G401 (cell line): Measurements from ENCODE around the gene DOC2A. TPM values are rescaled to one million over a fixed set of nuclear protein-coding genes. Genes with fewer than 3 reads are reported as not detected.
"Not testable (repeated sequence)": the region's sequence is repeated elsewhere in the genome, so short reads cannot be mapped to it uniquely, and the experiment has no call there.

ENCODE experiments used
- DNase-seq: peaks from one replicate; pipeline ENCODE4 v3.0.0-alpha.2; 2015; ENCODE audit warnings: low spot score
- in situ Hi-C: cut with HindIII; loops from 2 replicates; pipeline ENCODE4 v1.10.0; 2016; ENCODE audit warnings: low sequenced_read_pairs, mixed read lengths
- total RNA-seq: library from RNA; depleted of rRNA; stranded (reverse); fragments of >200 nt; shearing (Covaris generic); gene quantifications from 2 replicates; pipeline ENCODE4 v1.2.3, GENCODE V29; 2014; rRNA removed

DOC2A gene
- total RNA-seq = not detected in 2 replicates

GRCh38 chr16:30010844-30011713, at the start of gene DOC2A:
Gene DOC2A (minus strand): TSS chr16:30011027. CDS start chr16:30010222, 805 bp downstream.
- in situ Hi-C loops = no loop called here
- DNase-seq = peak; percentile 56

- DNase-seq = no peak
- in situ Hi-C loops = no loop called here
These were observed 49.5 kb upstream of the DOC2A start for GRCh38 chr16:30060346-30060745.

DNA sequence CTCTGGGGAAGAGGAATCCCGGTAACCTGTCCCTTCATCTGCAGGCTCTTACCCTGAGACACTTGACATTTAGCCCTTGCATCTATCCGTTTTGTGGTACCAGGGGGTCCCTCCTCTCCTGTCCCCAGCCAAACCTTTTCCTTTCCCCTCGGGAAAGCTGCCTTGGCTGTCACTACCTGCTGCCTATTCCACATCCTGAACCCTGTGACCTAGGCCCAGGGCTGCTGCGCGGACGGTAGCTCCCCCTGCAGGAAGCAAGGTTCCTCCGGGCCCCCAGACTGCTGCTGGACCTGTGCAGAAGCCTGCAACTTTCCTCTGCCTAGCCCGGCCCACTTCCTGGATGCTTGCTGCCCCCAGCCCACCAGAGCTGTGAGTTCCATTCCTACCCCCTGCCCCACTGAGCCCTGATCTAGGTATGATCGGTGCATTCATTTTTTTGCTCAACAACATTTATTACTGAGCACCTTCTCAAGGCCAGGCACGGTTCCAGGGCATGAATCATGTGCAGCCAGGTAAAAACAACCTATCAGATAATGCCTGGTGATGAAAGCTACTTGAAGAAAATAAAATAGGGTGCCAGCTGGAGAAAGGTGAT, 44.2 kb upstream of the DOC2A start:
- in situ Hi-C loops = no loop called here

GRCh38 chr16:30054451-30054850, 43.6 kb upstream of the DOC2A start:
- in situ Hi-C loops = no loop called here
- no peak for DNase-seq

More for the DNA sequence above, 44.2 kb upstream of the DOC2A start:
- DNase-seq = no peak

DNA sequence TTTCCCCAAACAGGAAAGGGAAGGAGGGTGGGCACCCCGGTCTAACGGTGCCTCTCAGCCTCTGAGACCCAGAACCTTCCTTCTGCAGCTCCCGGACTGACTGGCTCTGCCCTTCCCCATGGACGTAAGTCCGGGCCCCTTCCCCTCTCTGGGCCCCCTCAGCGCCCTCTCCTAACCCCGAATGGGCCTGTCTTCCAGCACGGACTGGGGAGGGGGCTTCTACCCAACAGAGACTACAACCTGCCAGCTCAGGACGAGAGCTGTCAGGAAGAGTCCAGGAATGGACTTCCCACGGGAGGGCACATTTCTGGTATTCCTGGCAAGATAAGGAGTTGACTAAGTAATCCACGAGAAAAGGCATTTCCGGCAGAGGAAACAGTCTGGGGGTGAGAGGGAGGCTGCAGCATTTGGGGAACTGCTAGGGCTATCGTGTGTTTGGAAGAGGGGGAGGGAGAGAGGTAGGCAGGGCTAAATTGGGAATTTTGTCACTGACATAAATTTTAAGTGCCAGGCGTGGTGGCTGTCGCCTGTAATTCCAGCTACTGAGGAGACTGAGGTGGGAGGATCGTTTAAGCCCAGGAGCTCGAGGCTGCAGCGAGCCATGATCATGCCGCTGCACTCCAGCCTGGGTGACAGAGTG, 42.7 kb upstream of the DOC2A start:
- in situ Hi-C loops = no loop called here

DNA sequence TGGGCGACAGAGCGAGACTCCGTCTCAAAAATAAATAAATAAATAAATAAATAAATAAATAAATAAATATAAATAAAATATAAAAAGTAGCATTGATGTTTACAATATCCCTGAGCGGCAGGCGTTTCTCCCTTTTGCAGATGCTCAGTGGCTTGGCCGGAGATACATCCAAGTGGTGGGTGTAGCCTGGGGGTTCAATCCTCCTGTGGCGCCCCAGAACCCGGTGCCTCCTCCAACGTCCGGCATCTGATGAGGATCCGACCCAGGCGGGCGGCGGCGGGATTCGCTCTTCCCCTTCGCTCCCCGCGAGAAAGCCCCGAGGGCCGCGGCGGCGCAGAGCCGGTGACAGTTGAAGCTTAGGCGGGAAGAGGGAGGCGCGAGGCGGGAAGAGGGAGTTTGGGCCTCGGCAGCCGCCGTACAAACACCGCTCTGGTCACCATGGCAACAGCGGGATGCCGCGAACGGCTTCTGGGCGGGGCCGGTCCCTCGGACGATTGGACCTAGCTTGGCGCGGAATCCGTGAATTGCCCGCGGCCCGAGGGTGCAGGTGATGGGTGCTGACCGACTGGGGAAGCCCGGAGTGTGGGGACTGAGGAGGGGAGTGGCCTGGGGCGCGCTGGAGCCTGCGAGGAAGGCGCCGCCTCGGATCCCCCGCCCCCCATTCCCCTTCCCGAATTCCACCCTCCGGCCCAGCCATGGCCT, 42.0 kb upstream of the DOC2A start:
- DNase-seq = peak; percentile 82

More for the DNA sequence above, 42.7 kb upstream of the DOC2A start:
- DNase-seq = no peak

DNA sequence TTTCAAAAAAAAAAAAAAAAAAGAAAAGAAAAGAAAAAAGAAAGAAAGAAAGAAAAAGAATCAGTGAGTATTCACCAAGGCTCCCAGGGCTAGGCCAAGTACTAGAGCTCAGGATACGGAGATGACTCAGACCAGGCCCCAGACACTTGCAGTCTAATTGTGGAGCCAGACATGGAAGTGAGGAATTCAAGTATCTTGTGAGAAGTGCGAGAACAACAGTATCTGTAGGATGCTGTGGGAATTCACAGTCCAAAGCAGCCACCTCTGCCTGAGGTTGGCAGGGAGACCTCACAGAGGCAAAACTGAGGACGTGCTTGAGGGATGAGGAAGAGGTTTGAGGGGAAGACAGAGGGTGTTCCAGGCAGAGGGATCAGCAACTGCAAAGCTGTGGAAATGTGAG, 40.7 kb upstream of the DOC2A start:
- DNase-seq = no peak
- in situ Hi-C loops = no loop called here

More for the DNA sequence above, 42.0 kb upstream of the DOC2A start:
- in situ Hi-C loops = no loop called here

- in situ Hi-C loops = no loop called here
- DNase-seq = peak; percentile 40
These were observed 39.0 kb upstream of the DOC2A start for GRCh38 chr16:30049871-30050270.

GRCh38 chr16:30046588-30046987, 35.8 kb upstream of the DOC2A start:
- in situ Hi-C loops = no loop called here
- no peak for DNase-seq

GRCh38 chr16:30046178-30046577, 35.4 kb upstream of the DOC2A start:
- in situ Hi-C loops = no loop called here
- no peak for DNase-seq

- DNase-seq = peak; percentile 30
- in situ Hi-C loops = no loop called here
These were observed 31.0 kb upstream of the DOC2A start for GRCh38 chr16:30041841-30042240.

DNA sequence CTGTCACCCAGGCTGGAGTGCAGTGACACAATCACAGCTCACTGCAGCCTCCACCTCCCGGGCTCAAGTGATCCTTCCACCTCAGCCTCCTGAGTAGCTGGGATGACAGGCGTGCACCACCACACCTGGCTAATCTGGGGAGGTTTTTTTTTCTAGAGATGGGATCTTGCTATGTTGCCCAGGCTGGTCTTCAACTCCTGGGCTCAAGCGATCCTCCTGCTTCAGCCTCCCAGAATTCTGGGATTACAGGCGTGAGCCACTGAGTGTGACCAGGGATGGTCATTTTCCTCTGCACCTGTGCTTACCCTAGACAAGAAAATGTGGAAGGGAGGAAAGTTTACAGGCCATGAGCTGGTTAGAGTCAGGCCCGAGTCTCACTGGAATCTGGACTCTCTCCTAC, 29.9 kb upstream of the DOC2A start:
- DNase-seq, in situ Hi-C loops: not testable (repeated sequence)

DNA sequence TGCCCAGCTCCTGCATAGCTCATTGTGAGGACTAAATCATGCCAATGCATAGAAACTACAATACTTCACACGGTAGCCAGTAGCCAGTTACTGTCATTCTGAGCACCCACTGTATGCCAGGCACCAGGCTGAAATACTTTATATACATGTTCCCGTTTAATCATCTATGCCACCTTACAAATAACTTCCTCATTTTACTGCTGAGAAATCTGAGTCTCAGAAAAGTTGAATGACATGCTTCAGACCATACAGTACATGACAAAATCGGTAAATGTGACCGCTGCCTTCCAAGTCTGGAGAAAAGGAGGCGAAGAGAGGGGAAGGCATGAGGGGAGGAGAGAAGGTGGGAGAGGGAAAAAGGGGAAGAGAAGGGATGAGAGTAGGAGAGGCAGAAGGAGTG, 29.4 kb upstream of the DOC2A start:
- in situ Hi-C loops = no loop called here
- no peak for DNase-seq

- in situ Hi-C loops = no loop called here
- no peak for DNase-seq
These were observed 22.4 kb upstream of the DOC2A start for GRCh38 chr16:30033270-30033669.

DNA sequence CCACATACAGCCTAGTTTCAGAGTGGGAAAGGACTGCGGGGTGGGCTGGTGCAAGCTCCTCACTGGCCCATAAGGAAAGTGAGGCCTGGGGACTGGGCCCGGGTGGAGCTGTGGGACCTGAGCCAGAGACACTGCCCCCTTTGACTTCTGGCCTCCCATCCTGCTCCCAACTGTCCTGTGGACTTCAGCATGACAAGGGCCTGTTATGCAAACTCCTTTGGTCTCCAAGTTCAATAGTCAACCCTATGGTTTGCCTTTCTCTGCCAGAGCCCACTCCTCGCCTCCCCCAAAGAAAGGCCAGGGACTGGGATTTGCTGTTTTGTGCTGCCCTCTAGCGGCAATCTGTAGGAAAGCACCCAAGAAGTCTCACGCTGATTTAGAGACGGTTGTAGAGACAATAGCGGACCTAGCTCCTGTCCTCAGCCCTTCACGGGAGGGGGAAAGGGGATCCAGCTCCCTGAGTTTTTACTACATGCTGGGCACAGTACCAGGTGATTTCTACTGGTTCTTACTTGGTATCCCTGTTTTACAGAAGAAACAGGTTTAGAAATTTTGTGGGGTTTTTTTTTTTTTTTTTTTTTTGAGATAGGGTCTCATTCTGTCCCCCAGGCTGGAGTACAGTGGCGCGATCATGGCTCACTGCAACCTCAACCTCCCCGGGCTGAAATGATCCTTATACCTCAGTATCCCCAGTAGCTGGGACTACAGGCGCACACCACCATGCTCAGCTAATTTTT, 21.4 kb upstream of the DOC2A start:
- DNase-seq = peak; percentile 91
- in situ Hi-C loops = no loop called here

DNA sequence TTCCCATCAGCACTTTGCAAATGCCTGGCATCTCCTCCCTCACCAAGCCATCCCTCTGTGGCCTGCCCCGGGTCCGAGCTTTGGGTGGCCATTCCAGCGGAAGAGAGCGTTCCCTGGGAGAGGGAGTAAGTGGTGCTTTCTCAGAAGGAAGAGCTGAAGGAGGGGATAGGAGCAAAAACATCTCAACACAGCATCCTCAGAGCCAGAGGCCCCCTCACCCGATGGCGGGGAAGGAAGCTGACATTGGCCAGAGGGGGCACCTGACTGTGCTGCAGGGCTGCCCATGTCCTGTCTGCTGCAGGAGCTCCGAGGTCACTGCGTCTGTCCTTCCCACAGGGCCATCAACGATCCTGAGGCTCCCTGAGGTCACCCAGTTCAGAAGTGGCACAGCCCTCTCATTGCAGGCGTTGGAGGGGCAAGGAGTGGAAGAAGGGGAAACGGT, 20.7 kb upstream of the DOC2A start:
- in situ Hi-C loops = no loop called here
- peak; percentile 30 for DNase-seq

GRCh38 chr16:30030841-30031413, 20.1 kb upstream of the DOC2A start, which contains the start of gene TLCD3B:
Gene TLCD3B (minus strand): TSS chr16:30031271. CDS start chr16:30030527, 744 bp downstream.
- peak; percentile 80 for DNase-seq
- in situ Hi-C loops = no loop called here

GRCh38 chr16:30030011-30030685, 19.3 kb upstream of the DOC2A start:
- peak; percentile 63 for DNase-seq
- in situ Hi-C loops = no loop called here
